Inferior parietal cortex (tissue), 1 donor: ENCODE results near the gene BUD31.

Source experiments
- DNase-seq: peaks from one replicate; pipeline ENCODE4 v3.0.0-alpha.2; 2016; ENCODE audit errors: extremely low spot score

Gene BUD31

DNA sequence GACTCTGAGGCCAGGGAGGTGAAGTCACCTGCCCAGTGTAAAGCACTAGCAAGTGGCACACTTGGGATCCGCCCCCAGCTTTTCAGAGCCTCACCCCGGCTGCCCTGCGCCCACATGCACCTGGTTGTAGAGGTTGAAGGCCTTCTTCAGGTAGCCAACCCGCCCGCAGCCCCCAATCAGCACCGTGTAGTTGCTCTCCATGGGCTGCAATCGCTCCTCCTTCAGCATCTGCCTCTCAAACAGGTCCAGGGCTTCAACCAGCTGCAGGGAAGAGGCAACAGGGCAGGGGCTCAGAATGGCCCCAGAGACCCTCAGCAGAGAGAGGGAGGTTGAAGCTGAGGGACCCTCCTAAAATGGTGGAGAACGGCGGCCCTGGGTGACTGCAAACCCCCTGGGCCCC is 24.4 kb downstream of the BUD31 start:
- DNase-seq: no peak

DNA sequence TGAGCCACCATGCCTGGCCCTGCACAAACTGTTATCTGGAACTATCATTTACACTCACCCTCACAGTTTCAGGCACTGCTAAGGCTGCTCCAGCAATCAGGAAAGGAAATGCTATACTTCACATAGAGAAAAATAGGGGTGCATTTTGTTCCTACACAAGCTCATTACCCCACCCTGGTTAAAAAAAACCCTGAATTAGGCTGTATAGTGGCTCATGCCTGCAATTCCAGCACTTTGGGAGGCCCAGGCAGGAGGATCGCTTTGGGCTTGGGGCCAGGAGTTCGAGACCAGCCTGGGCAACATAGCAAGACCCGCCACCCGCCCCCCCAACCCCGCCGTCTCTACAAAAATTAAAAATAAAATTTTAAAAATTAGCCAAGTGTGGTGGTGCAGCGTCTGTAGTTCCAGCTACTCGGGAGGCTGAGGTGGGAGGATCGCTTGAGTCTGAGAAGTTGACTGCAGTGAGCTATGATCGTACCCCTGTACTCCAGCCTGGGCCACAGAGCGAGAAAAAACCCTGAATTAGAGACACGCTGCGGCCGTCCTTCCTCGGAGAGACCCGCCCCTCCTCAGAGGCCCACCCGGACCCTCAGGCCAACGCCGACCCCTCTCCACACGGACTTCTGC is 29.3 kb downstream of the BUD31 start:
- DNase-seq: no peak

DNA sequence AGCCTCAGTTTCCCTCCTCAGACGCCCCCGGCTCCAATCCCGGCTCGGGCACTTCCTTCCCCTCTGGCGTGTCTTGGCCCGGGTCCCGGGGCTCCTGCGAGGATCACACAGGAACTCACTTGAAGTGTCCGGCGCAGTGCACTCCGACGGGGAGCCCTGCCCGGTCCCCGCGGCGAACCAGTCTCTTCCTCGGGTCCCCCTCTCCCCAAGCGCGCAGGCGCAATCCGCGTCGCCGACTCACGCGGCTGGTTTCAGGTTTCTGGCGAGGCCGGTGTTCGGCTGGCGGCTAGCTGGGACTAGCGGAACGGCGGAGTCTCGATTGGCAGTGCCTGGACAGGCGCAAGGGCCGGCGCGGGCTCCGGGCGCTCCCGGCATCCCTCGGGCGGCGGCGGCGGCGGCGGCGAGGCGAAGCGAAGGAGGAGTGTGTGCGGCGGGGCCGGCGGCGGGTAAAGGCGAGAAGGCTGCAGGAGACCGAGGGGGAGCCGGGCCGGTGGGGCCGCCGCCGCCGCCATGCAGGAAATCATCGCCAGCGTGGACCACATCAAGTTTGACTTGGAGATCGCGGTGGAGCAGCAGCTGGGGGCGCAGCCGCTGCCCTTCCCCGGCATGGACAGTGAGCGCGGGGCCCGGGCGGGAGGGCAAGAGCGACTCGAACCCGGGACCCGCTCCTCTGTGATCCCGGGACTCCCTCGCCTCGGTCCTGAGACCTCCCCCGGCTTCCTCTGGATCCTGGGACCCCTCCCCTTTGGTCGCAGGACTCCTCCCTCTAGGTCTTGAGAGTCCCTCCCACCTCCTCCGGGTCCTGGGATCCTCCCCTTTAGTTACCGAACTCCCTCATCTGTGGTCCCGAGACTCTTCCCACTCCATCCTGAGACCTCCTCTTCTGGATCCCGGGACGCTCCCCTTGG is 30.1 kb downstream of the BUD31 start, which contains the start of the genes CPSF4 and PTCD1:
Gene CPSF4 (plus strand): TSS at position 371 of the 908 bp plus-strand sequence. CDS start 140 bp downstream, at position 511.
Gene PTCD1 (minus strand): TSS at position 226 of the 908 bp plus-strand sequence. CDS start 3,556 bp downstream, outside the sequence.
- peak; percentile 96 for DNase-seq

DNA sequence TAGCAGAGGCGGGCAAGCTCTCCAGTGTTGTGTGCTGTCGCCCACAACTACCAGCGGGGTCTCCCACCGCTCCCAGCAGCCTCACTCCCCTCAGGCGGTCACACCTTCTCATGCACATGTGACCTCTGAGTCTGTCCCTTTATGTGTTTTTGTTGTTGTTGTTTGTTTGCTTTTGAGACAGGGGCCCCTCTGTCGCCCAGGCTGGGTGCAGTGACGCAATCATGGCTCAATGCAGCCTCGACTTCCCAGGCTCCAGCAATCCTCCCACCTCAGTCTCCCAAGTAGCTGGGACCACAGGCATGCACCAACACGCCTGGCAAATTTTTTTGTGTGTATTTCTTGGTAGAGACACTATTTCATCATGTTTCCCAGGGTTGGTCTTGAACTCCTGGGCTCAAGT is 31.4 kb downstream of the BUD31 start:
- DNase-seq: no peak

DNA sequence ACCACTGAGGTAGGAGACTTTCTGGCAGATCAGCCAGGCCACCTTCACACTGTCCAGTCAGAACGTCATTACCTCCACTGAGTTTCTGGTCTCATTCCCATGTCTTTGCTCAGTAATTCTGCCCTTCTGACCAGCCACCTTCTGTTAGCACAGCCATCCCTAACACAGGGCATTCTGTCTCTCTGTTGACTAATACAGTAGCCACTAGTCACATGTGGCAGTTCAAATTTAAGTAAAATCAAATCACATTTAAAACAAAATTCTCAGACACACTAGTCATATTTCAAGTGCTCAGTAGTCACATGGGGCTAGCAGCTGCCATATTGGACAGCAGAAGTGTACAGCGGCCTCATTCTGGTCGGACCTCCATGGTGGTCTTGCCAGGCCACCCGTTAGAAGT is 37.3 kb downstream of the BUD31 start:
- DNase-seq: no peak

DNA sequence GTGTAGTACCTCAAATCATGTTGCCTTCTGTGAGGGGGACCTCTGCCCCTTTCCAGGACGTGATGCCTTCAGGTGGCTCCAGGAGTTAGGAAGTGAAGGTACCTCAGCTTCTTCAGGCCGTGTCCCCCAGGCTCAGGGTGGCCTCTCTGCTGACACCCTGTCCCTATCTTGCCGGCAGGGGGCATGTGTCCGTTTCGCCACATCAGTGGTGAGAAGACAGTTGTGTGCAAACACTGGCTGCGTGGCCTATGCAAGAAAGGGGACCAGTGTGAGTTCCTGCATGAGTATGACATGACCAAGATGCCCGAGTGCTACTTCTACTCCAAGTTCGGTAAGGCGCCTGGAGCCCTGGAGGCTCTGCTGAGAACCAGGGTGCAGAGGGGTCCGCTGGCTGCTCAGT is 39.2 kb downstream of the BUD31 start:
- DNase-seq: no peak

DNA sequence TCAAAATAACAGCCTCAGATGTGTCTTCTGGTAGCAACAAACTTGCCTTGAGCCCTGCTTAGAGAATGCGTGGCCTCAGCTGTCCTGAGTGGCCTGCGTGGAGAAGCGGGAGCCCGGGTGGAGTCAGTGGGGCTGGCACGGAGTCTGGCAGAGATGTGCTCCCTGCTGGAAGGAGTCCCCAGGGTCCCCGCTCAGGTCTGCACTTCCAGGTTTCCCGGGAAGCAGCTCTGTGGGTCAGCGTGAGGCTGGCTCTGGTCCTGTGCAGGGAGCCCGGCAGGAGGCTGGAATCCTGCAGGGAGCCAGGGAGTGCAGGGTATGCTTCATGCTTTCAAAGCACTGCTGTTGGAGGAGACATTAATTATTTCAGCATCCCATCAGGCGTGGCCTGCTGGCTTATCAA is 40.1 kb downstream of the BUD31 start:
- no peak for DNase-seq

DNA sequence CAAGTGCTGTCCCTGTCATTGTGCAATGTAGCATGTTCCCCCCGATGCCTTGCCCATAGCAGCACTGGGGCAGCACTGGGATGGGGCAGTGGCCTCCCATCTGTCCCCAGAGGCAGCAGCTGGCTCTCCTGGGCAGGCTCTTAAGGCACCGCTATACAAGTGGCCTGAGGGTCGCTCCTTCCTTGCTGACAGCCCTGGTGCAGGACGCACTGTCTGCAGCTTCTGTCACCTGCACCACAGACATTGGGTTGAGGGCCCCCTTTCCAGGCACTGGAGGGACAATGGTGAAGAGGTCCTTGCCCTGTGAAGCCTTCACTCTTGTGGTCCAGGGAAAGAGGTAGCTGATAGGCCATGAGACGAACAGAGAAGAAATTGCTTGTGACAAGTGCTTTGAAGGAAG is 40.6 kb downstream of the BUD31 start:
- no peak for DNase-seq

DNA sequence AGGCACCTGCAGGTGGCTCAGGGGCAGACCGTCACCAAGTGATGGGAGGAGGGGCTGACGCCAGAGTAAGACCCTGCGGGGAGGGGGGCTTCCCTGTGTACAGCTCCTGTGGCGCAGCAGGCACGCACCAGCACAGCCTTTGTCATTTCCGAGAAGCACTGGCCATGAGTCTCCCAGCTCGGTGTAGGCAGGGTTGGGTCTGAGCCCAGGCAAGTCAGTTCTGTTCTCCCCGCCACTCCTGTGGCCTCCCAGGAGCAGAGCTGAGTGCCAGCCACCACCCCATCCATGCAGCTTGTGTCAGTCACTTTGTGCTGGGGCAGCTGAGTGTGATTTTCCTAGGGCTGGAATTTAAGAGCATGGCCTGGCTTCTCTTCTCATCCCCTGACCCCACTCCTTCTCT is 43.2 kb downstream of the BUD31 start:
- DNase-seq: no peak

DNA sequence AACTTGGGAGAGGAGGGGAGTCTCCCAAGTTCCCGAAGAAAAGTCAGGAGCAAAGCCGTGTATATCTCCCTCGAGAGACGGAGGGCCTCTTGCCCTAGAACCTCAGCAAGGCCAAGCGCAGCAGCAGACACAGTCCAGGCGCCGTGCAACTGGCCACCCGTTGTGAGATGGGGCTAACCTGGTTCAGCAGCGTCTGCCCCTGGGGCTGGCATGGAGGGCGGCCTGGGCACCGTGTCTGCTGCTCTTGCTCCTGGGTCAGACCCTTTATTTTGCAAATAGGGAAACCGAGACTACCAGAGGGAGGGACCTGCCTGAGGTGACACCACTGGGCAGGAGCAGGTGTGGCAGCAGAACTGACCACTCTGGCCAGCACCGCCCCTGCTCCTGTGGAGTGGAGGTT is 43.8 kb downstream of the BUD31 start:
- DNase-seq: no peak

DNA sequence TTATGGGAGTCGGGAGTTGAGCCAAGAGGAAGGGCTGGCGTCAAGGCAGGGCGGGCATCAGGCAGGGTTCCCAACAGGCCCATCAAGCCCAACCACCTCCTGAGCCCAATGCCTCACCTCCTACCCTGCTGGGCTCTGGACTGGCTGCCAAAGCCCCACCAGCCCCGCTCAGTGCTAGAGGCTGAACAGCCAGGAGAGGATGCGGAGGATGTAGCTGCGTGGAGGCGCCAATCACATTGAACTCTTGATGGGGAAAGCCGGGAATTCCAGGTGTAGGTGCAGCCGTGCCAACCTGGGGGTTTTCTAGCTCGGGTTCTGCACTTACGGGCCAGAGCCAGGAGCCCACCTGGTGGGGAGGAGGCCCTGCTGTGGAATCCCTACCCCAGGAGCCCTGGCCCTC is 44.3 kb downstream of the BUD31 start:
- no peak for DNase-seq

DNA sequence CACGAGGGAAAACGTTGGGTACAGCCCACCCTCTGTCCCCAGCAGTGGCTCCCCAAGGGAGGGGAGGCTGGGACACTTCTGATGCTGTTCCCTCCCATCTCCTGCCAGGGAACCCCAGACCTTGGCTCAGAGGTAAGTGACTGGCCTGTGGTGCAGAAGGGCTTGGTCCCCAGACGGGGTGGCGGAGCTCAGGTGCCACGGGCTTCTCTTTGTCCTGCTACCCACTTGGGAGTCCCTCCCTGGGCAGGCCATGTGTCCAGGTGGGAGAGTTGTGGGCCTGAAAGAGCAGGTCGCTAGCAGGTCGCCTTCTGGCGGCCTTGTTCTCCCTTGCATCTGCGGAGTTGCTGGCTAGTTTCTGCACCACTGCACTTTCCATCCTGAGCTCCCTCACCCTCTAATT is 47.1 kb downstream of the BUD31 start:
- DNase-seq: no peak

DNA sequence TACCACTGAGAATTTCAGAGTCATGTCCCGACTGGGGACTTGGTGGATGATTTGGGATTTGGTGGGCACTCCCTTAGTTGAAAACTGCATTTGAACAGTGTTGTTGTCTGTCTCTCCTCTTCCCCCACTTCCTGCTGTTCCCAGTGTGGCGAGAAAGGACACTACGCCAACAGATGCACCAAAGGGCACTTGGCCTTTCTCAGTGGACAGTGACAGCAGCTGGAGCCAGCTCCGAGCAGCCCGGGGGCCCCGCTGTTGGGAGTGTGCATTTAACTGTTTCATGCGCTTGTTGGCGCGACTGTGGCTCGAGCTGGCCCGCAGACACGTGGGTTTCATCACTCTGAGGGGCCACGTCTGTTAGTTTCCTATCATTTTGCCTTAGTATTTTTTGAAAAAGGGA is 47.5 kb downstream of the BUD31 start:
- no peak for DNase-seq

DNA sequence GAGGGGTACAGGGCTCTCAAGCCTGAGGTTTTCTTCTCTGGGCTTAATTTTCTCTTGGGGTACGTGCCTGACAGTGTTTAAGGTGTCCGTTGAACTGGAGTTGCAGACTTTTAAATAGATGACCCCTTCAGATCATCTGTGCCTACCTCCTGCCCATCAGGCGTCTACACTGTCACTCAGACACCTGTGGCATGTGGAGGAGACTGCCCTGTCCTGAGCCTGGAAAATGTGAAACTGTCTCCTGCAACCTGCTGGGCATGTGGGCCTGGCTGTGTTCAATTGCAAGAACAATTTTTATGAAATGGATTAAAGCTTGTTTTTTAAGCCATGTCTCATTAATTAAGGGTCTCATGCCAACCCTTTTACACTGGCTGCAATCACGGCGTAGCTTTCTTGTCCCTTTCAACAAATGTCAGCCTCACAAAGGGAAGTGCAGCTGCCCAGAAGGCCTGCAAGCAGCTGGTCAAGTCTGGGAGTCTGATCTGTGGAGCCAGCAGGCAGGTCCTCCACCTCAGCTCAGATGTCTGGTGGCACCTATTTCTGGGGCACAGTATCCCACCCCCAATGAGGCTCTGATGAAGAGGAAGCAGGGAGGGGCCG is 48.4 kb downstream of the BUD31 start:
- no peak for DNase-seq

DNA sequence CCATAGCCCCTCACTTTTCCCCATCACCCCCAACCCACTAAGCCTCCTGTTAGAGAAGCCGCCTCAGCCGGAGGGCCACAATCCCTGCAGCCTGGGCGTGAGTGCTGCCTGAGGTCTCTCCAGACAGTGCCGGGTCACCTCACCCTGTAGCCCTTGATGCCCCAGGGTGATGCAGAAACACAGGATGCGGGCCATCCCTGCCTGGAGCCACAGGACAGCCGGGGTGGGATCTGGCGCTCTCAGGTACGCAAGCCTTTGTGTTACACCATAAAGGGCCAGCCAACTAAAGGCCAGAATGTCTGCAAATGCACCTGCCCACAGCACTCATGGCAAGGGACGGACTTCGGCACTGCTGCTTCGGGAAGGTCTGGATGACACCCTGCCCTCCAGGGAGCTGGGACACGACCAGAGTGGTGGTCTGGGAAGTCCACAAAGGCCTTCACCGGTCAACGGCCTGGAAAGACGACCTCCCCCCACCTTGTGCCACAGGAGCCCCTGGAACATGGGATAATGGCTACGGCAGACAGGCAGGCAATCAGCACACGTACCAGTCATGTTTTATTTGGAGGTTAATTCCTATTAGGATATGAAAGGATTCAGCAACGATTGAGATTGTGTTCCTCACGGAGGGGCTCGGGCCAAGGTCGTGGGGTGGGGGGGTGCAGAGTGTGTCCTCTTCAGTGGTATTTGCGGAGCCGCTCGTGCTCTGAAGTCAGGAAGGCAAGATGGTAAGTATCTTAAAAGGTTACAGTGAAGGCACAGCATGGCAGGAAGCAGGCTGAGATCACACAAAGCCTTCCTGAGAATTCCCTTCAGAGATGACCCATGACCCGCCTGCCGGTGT is 49.1 kb downstream of the BUD31 start:
- DNase-seq: no peak

DNA sequence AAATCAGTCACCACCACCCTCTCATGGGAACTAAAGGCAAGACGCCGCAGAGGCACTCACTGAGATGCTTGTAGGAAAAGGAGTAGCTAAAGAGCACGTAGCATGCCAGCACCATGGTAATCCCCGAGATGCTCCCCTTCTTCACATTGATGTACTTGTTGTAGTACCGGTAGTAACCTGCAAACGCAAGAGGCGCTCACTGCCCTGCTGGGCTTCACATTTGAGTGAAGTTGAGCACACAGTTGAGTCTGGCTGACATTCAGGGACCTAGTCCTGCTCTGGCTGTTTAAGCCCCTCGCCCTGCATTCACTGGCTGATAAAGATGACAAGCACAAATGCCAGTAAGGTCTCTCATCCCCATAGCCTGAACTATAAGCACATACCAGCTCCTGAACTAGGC is 50.3 kb downstream of the BUD31 start:
- no peak for DNase-seq

DNA sequence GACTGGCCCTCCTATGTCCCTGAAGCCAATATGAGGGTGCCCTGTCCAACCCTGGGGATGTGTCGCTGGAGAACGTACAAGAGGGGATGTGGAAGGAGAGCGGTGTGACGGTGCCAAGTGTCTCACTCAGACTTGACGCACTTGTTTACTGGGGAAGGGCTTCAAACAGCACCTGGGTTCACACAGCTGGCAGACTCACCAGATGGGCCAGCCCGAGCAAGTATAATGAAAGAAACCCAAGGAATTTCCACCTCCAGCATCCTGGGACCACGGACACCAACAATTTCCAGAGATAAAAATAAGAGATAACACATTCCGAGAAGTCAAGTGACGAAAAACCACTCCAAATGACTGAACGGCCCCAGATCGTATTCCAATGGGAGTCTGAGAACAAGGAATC is 51.9 kb downstream of the BUD31 start:
- no peak for DNase-seq

DNA sequence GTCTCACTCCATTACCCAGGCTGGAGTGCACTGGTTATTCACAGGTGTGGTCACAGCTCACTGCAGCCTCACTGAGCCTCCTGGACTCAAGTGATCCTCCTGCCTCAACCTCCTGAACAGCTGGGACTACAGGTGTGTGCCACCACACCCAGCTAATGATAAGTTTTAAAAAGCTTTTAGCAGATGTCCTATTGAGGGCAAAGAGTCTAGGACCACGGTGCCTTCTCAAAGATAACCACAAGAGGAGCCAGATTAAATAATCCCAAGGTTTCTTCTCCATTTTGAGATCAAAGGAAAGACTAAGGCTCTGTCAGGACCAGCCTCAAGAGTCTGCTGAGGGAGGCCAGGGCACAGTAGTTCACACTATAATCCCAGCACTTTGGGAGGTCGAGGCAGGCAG is 52.5 kb downstream of the BUD31 start:
- DNase-seq: no peak

DNA sequence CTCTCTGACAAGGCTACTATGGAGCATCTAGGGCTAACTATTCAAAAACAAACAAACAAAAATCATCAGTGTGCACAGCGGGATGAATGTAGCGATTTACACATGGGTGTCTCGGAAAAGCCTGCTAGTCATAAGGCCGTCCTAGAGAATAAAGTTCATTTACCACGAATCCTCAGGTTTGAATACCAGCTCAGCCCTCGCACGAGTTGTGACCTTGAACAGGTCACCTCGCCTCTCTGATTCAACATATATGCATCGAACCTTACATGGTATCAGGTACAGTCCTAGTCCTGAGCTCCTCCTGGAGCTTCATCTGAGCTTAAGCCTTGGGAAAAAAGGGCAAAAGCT is 56.6 kb downstream of the BUD31 start:
- DNase-seq: peak; percentile 20

DNA sequence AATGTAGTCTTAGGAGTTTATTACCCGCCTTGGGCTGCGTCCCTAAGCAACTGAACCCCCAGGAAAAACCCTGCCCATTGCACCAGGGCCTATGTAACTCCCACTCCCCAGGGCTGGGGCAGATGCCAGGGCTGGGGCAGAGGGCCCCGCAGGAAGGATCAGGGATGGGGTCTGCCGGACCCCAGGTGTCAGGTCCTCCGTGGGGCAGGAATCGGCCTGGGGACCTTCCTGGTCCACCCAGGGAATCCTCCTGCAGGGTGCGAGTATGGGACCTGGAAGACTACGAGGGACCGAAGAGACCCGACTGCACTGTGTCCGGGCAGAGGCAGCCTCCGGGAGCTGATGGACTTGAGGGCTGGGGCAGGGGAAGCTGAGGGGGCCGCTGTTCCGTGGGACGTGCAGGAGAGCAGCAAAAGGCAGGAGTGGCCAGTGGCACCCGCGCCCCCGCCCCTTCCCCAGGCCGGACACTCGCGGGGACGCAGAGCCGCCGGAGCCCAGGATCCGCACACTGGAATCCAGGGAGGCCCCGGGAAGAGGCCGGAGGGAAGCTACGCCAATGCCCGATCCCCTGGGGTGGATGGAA is 59.7 kb downstream of the BUD31 start:
- DNase-seq: no peak
